SK-MEL-5 (cell line): ENCODE results near the gene PPP1R26. TPM values are rescaled to one million over a fixed set of nuclear protein-coding genes. Genes with fewer than 3 reads are reported as not detected.

Source experiments
- DNase-seq: peaks from one replicate; pipeline ENCODE4 v3.0.0-alpha.2; 2016; ENCODE audit warnings: low read depth, low spot score
- in situ Hi-C: cut with HindIII; loops from 2 replicates; pipeline ENCODE4 v1.10.0; 2016; ENCODE audit warnings: low sequenced_read_pairs, high pct_unique_total_duplicates, low pct_unique_long_range_greater_than_20kb
- total RNA-seq: library from RNA; depleted of rRNA; stranded (reverse); fragments of >200 nt; shearing (Covaris generic); gene quantifications from 2 replicates; pipeline ENCODE4 v1.2.3, GENCODE V29; 2014

Gene PPP1R26
- total RNA-seq, 1 experiment from 2014 or later, result 24.4 TPM

- in situ Hi-C loops, result no loop called here
- no peak for DNase-seq
Measured at GRCh38 chr9:135484460-135485277, 5.1 kb downstream of the PPP1R26 start.

- in situ Hi-C loops, result no loop called here
- no peak for DNase-seq
Measured at GRCh38 chr9:135485385-135485784, 5.8 kb downstream of the PPP1R26 start.

- in situ Hi-C loops, result no loop called here
Measured at GRCh38 chr9:135485832-135486231, 6.2 kb downstream of the PPP1R26 start.

GRCh38 chr9:135486267-135487065 is 6.9 kb downstream of the PPP1R26 start:
- in situ Hi-C loops, result no loop called here
- DNase-seq, result no peak

More at GRCh38 chr9:135485832-135486231, 6.2 kb downstream of the PPP1R26 start:
- no peak for DNase-seq

GRCh38 chr9:135487281-135488012 is 7.9 kb downstream of the PPP1R26 start:
- in situ Hi-C loops, result no loop called here
- no peak for DNase-seq

- no peak for DNase-seq
- in situ Hi-C loops, result no loop called here
Measured at GRCh38 chr9:135488013-135488330, 8.4 kb downstream of the PPP1R26 start.

GRCh38 chr9:135488527-135488926 is 8.9 kb downstream of the PPP1R26 start:
- in situ Hi-C loops, result no loop called here
- DNase-seq, result no peak

- no peak for DNase-seq
- in situ Hi-C loops, result no loop called here
Measured at GRCh38 chr9:135489188-135489906, 9.8 kb downstream of the PPP1R26 start.

GRCh38 chr9:135490166-135490870 is 10.7 kb downstream of the PPP1R26 start:
- in situ Hi-C loops, result no loop called here

GRCh38 chr9:135490980-135491464 is 11.4 kb downstream of the PPP1R26 start:
- DNase-seq, result no peak
- in situ Hi-C loops, result no loop called here

More at GRCh38 chr9:135490166-135490870, 10.7 kb downstream of the PPP1R26 start:
- DNase-seq, result no peak

- no peak for DNase-seq
- in situ Hi-C loops, result no loop called here
Measured at GRCh38 chr9:135491764-135492163, 12.2 kb downstream of the PPP1R26 start.

- DNase-seq, result no peak
- in situ Hi-C loops, result no loop called here
Measured at GRCh38 chr9:135492886-135493669, 13.5 kb downstream of the PPP1R26 start.

GRCh38 chr9:135494791-135495559 is 15.4 kb downstream of the PPP1R26 start:
- DNase-seq, result no peak
- in situ Hi-C loops, result no loop called here

GRCh38 chr9:135498381-135499126 is 19.0 kb downstream of the PPP1R26 start:
- in situ Hi-C loops, result no loop called here
- DNase-seq, result no peak
